ENCODE measurements around the gene PARK7.

The PARK7 gene

GRCh38 chr1:8003438-8004112 lies 42.1 kb downstream of the PARK7 start:
- Histone ChIP-seq H3K9ac (ENCODE audit: low read depth, low read length) (no peak overlapping the region), H3K27ac (ENCODE audit: low read depth, low read length) (no peak overlapping the region; the same call in 1 of the 2 replicates), H3K36me3 (ENCODE audit: insufficient read depth, low read length) (no peaks in the 10 kb centered on the region)

GRCh38 chr1:8004113-8004802 lies 42.7 kb downstream of the PARK7 start:
- H3K27ac ChIP-seq (ENCODE audit: low read depth, low read length): peak overlapping the region; percentile 72
- 0 out of 2 replicates have a peak overlapping the region, but pooled peaks have one; percentile 10 for H3K9ac ChIP-seq (ENCODE audit: low read depth, low read length)
- no peaks in the 10 kb centered on the region for H3K27me3 ChIP-seq (ENCODE audit: insufficient read depth, low read length)
- WGBS: 83% methylated on average over 17 of the region's 18 CpGs
- no peak overlapping the region for H3K4me3 ChIP-seq (ENCODE audit: low read length)
- no peaks in the 10 kb centered on the region for H3K9me3 ChIP-seq (ENCODE audit: insufficient read depth, low read depth, low read length)
- H3K36me3 ChIP-seq (ENCODE audit: insufficient read depth, low read length): no peaks in the 10 kb centered on the region
- peaks cover 21% of the 10 kb centered on the region for H3K4me1 ChIP-seq (ENCODE audit: insufficient read depth, low read length)

More at GRCh38 chr1:8003438-8004112, 42.1 kb downstream of the PARK7 start:
- H3K4me3 ChIP-seq (ENCODE audit: low read length): no peak overlapping the region
- H3K27me3 ChIP-seq (ENCODE audit: insufficient read depth, low read length): no peaks in the 10 kb centered on the region
- WGBS: 97% methylated on average over 4 of the region's 6 CpGs
- peaks cover 21% of the 10 kb centered on the region for H3K4me1 ChIP-seq (ENCODE audit: insufficient read depth, low read length)
- H3K9me3 ChIP-seq (ENCODE audit: insufficient read depth, low read depth, low read length): no peaks in the 10 kb centered on the region

DNA sequence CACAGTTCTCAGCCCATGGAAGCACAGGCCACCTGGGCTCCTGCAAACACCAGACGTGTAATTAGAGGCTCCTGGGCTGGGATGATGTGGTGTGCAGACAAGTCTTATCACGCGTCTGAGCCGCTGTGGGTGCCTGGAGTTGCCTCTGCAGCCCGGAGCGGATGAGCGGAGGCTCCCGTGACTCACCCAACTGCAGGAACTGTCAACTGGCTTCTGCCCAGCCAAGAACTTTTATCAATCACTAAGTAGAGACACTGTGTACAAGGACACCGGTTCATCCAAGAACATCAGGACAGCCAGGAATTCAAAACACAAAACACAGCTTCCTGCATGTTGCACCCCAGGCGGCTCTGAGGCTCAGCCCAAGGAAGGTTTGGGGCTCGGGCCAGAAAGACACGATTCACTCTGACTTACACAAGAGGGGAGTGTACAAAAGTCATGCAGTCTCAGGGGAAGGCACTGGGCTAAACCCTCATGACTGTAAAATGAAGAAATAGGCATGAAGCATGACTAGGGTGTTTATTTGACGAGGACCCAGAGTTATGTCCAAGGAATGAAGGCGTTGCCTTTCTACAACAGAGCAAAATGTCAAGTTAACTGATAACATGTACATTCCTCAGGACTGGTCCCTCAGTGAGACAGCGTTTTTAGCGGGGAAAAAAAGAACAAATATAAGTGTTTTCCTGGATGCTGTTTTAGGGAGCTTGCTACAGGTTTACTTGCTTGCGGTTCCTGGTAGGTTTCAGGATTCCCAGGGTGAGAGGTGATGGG lies 43.5 kb downstream of the PARK7 start:
- no peaks in the 10 kb centered on the region for H3K9me3 ChIP-seq (ENCODE audit: insufficient read depth, low read depth, low read length)
- peaks cover 6% of the 10 kb centered on the region; the same call in 1 of the 2 replicates for H3K36me3 ChIP-seq (ENCODE audit: insufficient read depth, low read length)
- no peaks in the 10 kb centered on the region for H3K27me3 ChIP-seq (ENCODE audit: insufficient read depth, low read length)
- H3K9ac ChIP-seq (ENCODE audit: low read depth, low read length): no peak overlapping the region
- no peak overlapping the region for H3K4me3 ChIP-seq (ENCODE audit: low read length)
- 82% methylated on average over 17 of the region's 17 CpGs for WGBS
- H3K27ac ChIP-seq (ENCODE audit: low read depth, low read length): peak overlapping the region; percentile 72
- H3K4me1 ChIP-seq (ENCODE audit: insufficient read depth, low read length): peaks cover 21% of the 10 kb centered on the region

GRCh38 chr1:8006037-8006963 lies 44.8 kb downstream of the PARK7 start:
- Histone ChIP-seq H3K27me3 (ENCODE audit: insufficient read depth, low read length) (no peaks in the 10 kb centered on the region), H3K9ac (ENCODE audit: low read depth, low read length) (no peak overlapping the region), H3K4me1 (ENCODE audit: insufficient read depth, low read length) (peaks cover 21% of the 10 kb centered on the region), H3K9me3 (ENCODE audit: insufficient read depth, low read depth, low read length) (no peaks in the 10 kb centered on the region), H3K27ac (ENCODE audit: low read depth, low read length) (0 out of 2 replicates have a peak overlapping the region, but pooled peaks have one; percentile 6), H3K4me3 (ENCODE audit: low read length) (no peak overlapping the region), H3K36me3 (ENCODE audit: insufficient read depth, low read length) (peaks cover 19% of the 10 kb centered on the region)
- 91% methylated on average over 12 of the region's 12 CpGs for WGBS

- Histone ChIP-seq H3K9me3 (ENCODE audit: insufficient read depth, low read depth, low read length) (no peaks in the 10 kb centered on the region), H3K9ac (ENCODE audit: low read depth, low read length) (no peak overlapping the region), H3K27ac (ENCODE audit: low read depth, low read length) (no peak overlapping the region), H3K4me1 (ENCODE audit: insufficient read depth, low read length) (peaks cover 15% of the 10 kb centered on the region), H3K4me3 (ENCODE audit: low read length) (no peak overlapping the region), H3K36me3 (ENCODE audit: insufficient read depth, low read length) (peaks cover 49% of the 10 kb centered on the region), H3K27me3 (ENCODE audit: insufficient read depth, low read length) (no peaks in the 10 kb centered on the region)
- 95% methylated on average over 18 of the region's 18 CpGs for WGBS
Measured at GRCh38 chr1:8009043-8010002, 47.8 kb downstream of the PARK7 start.

GRCh38 chr1:8010080-8010664 lies 48.7 kb downstream of the PARK7 start:
- no peak overlapping the region for H3K27ac ChIP-seq (ENCODE audit: low read depth, low read length)
- H3K27me3 ChIP-seq (ENCODE audit: insufficient read depth, low read length): no peaks in the 10 kb centered on the region
- H3K9ac ChIP-seq (ENCODE audit: low read depth, low read length): no peak overlapping the region
- H3K4me1 ChIP-seq (ENCODE audit: insufficient read depth, low read length): peaks cover 8% of the 10 kb centered on the region
- no peak overlapping the region for H3K4me3 ChIP-seq (ENCODE audit: low read length)
- WGBS: 94% methylated on average over 8 of the region's 8 CpGs
- H3K9me3 ChIP-seq (ENCODE audit: insufficient read depth, low read depth, low read length): no peaks in the 10 kb centered on the region
- peaks cover 58% of the 10 kb centered on the region for H3K36me3 ChIP-seq (ENCODE audit: insufficient read depth, low read length)

- Histone ChIP-seq H3K27me3 (ENCODE audit: insufficient read depth, low read length) (no peaks in the 10 kb centered on the region), H3K9me3 (ENCODE audit: insufficient read depth, low read depth, low read length) (no peaks in the 10 kb centered on the region), H3K9ac (ENCODE audit: low read depth, low read length) (no peak overlapping the region), H3K4me3 (ENCODE audit: low read length) (no peak overlapping the region), H3K4me1 (ENCODE audit: insufficient read depth, low read length) (peaks cover 14% of the 10 kb centered on the region), H3K36me3 (ENCODE audit: insufficient read depth, low read length) (peaks cover 62% of the 10 kb centered on the region), H3K27ac (ENCODE audit: low read depth, low read length) (no peak overlapping the region)
- 95% methylated on average over 4 of the region's 4 CpGs for WGBS
Measured at GRCh38 chr1:8011016-8011415, 49.5 kb downstream of the PARK7 start.

DNA sequence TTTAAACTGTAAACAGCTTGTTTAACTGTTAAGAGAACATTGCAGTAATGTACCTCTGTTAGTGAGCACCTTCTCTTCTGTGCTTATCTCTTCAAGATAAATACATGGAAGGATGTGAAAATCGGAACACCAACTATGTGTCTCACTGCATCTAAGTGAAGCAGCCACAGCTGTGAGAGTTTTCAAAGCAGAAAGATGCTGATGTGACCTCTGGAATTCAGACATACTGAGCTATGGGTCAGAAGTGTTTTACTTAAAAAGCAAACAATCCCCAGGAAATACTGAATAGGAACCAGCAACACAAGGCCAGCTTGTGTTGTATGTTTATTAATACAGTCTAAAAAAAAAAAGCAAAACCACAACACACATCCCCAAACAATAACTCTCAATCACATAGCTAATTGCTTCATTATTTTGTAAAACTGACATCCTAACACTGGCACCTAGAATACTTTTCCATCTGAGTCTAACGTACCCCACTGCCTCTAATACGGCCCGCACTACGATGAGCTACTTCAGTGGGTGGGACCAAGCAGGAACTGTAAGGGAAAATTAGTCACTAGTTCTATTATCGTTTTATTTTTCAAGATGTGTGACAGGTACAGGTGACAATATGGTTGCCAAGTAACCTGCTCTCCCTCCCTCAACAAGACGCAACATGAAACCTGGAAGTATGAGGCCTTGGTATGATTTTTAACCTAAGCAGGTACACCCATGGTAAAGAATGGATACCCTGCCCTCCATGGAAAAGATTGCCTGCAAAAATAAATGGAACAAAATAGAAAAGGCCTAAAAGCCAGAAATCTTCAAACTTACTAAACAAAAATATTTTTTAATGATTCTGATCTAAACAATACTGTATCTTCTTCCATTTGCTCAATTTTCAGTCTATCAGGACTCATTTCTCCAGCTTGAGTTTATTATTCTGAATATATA lies 50.7 kb downstream of the PARK7 start:
- H3K4me1 ChIP-seq (ENCODE audit: insufficient read depth, low read length): peaks cover 22% of the 10 kb centered on the region
- no peak overlapping the region for H3K9ac ChIP-seq (ENCODE audit: low read depth, low read length)
- WGBS: 94% methylated on average over 7 of the region's 7 CpGs

GRCh38 chr1:8012955-8013354 lies 51.4 kb downstream of the PARK7 start:
- Histone ChIP-seq H3K27me3 (ENCODE audit: insufficient read depth, low read length) (no peaks in the 10 kb centered on the region), H3K27ac (ENCODE audit: low read depth, low read length) (no peak overlapping the region), H3K36me3 (ENCODE audit: insufficient read depth, low read length) (peaks cover 62% of the 10 kb centered on the region), H3K9me3 (ENCODE audit: insufficient read depth, low read depth, low read length) (no peaks in the 10 kb centered on the region), H3K4me3 (ENCODE audit: low read length) (no peak overlapping the region), H3K9ac (ENCODE audit: low read depth, low read length) (no peak overlapping the region), H3K4me1 (ENCODE audit: insufficient read depth, low read length) (peaks cover 30% of the 10 kb centered on the region)
- 97% methylated on average over 4 of the region's 4 CpGs for WGBS

More for the DNA sequence above, 50.7 kb downstream of the PARK7 start:
- H3K9me3 ChIP-seq (ENCODE audit: insufficient read depth, low read depth, low read length): no peaks in the 10 kb centered on the region
- no peaks in the 10 kb centered on the region for H3K27me3 ChIP-seq (ENCODE audit: insufficient read depth, low read length)
- no peak overlapping the region for H3K27ac ChIP-seq (ENCODE audit: low read depth, low read length)
- no peak overlapping the region for H3K4me3 ChIP-seq (ENCODE audit: low read length)
- H3K36me3 ChIP-seq (ENCODE audit: insufficient read depth, low read length): peaks cover 62% of the 10 kb centered on the region

Data from HUES64 (cell line).